ENCODE results near the gene COL17A1.

DNA sequence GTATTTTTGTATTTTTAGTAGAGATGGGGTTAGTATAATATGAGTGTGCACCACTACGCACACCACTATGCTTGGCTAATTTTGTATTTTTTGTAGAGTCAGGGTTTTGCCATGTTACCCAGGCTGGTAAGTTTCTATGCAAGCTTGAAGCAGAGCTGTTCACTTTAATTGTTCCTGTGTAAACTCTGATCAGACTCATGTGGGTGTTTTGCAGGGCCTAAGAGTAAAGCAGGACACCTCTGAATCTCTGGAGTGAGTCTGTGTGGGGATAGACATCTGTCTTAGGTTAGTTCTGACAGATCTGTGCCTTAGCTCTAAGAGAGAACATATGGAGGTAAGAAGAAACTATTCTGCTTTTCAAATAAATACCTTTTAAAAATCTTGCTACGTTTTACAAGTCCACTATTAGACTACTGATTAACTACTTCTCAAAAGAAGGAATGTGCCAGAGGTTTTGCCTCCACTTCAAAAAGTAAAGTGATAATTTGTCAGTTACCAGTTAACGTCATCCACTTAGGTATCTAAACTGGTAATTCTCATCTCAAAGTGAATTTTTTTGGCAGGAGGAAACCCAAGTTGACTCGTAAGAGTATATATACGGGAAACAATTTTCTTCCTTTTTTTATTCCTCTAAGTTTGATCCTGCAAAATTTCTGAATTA lies 1.1 kb downstream of the COL17A1 start:
- TF ChIP-seq CTCF (IDR thresholded peaks at IDR 0.05; ENCODE audit: insufficient read depth, low read length) (no peak), GABPA (IDR thresholded peaks at IDR 0.05; ENCODE audit: low read depth) (no peak), POLR2AphosphoS5 (IDR thresholded peaks at IDR 0.05; ENCODE audit: low read depth) (no peak), REST (IDR thresholded peaks at IDR 0.05; ENCODE audit: insufficient replicate concordance, low read depth) (no peak)

Measured in HL-60 (cell line).